CD4-positive, alpha-beta T cell (primary cell): ENCODE results near the gene C12orf56. TPM values are rescaled to one million over a fixed set of nuclear protein-coding genes. Genes with fewer than 3 reads are reported as not detected.

ENCODE experiments used
- ATAC-seq: fragments of 200-7000 bp; cut with Tn5 transposase; one replicate; pipeline ENCODE4 v1.10.0; 2022; ENCODE audit warnings: mild to moderate bottlenecking; ENCODE audit not compliant: poor library complexity
- CTCF ChIA-PET: fragments of 350-600 bp; sonication (Branson Sonifier 250); formaldehyde crosslinking; loops from one replicate; lab custom pipeline; 2021; ENCODE audit warnings: antibody characterized with exemption, inconsistent platforms; lab: Charles Lee
- POLR2A ChIA-PET: fragments of 350-600 bp; sonication (Branson Sonifier 250); formaldehyde crosslinking; loops from one replicate; lab custom pipeline; 2021; ENCODE audit warnings: antibody characterized with exemption, inconsistent platforms; lab: Charles Lee
- DNase-seq, 14 experiments: peaks; one replicate each; pipeline ENCODE4 v3.0.0-alpha.2; 2013 to 2020; ENCODE audit warnings: mixed read lengths in 2 of 14
- H3K27ac ChIP-seq, 2 donors: one replicate each; pipeline versions ENCODE4 v1.5.1 to v1.7.0; 2013; ENCODE audit warnings: low read length in 2 of 2, low read depth in 1 of 2, mild to moderate bottlenecking in 1 of 2
- H3K27me3 ChIP-seq, 2 experiments: 1 replicate in 1 of 2; 2 replicates in 1 of 2; pipeline versions ENCODE4 v1.6.1 to v1.7.0; 2013; ENCODE audit warnings: low read length in 2 of 2, control low read depth in 1 of 2, mild to moderate bottlenecking in 1 of 2, moderate library complexity in 1 of 2; ENCODE audit not compliant: insufficient read depth in 2 of 2, control insufficient read depth in 1 of 2
- H3K36me3 ChIP-seq: one replicate; pipeline ENCODE4 v1.6.1; 2013; ENCODE audit warnings: low read length, control low read depth; ENCODE audit not compliant: insufficient read depth
- H3K4me1 ChIP-seq: one replicate; pipeline ENCODE4 v1.6.1; 2013; ENCODE audit warnings: low read length, control low read depth; ENCODE audit not compliant: insufficient read depth
- H3K4me3 ChIP-seq: one replicate; pipeline ENCODE4 v1.5.1; 2013; ENCODE audit warnings: mild to moderate bottlenecking, low read length, moderate library complexity
- H3K9me3 ChIP-seq, 2 experiments: 1 replicate in 1 of 2; 2 replicates in 1 of 2; pipeline versions ENCODE4 v1.6.1 to v1.7.0; 2013; ENCODE audit warnings: low read length in 2 of 2, mild to moderate bottlenecking in 2 of 2, control low read depth in 1 of 2, moderate library complexity in 1 of 2; ENCODE audit not compliant: control insufficient read depth in 1 of 2, insufficient read depth in 1 of 2
- H3K27ac Mint-ChIP-seq: one replicate; pipeline ENCODE4 v1.8.0; 2020; ENCODE audit warnings: mixed read lengths
- H3K27me3 Mint-ChIP-seq: one replicate; pipeline ENCODE4 v1.8.0; 2021; ENCODE audit warnings: mixed read lengths
- H3K36me3 Mint-ChIP-seq: one replicate; pipeline ENCODE4 v1.8.0; 2021; ENCODE audit warnings: low read depth, mixed read lengths
- H3K4me1 Mint-ChIP-seq: one replicate; pipeline ENCODE4 v1.8.0; 2021; ENCODE audit warnings: low read depth, mixed read lengths
- H3K4me3 Mint-ChIP-seq: one replicate; pipeline ENCODE4 v1.8.0; 2020; ENCODE audit warnings: mild to moderate bottlenecking, mixed read lengths
- H3K9me3 Mint-ChIP-seq: one replicate; pipeline ENCODE4 v1.8.0; 2020; ENCODE audit warnings: mixed read lengths
- intact Hi-C, 2 experiments: fragments of 100-400 bp; cut with DNase I in 1 of 2; cut with micrococcal nuclease in 1 of 2; formaldehyde crosslinking; loops; one replicate each; pipeline versions ENCODE4 v1.15.1 to v1.9.0; 2023 to 2025; cut with DNase I, micrococcal nuclease
- total RNA-seq, 174 experiments: library from RNA in 2 of 174; stranded (reverse) in 2 of 174; gene quantifications; one replicate each; pipeline ENCODE4 v1.2.3 and lab custom pipeline; 2021 to 2026
- TF ChIP-seq, protein P1 (sequence below): fragments of 200-600 bp; IDR thresholded peaks from one replicate; pipeline ENCODE4 v1.8.0; 2022; ENCODE audit warnings: antibody characterized with exemption, mild to moderate bottlenecking

The C12orf56 gene
- total RNA-seq, 2 experiments from 2014 or later, result 0.08 to 0.17 TPM

DNA sequence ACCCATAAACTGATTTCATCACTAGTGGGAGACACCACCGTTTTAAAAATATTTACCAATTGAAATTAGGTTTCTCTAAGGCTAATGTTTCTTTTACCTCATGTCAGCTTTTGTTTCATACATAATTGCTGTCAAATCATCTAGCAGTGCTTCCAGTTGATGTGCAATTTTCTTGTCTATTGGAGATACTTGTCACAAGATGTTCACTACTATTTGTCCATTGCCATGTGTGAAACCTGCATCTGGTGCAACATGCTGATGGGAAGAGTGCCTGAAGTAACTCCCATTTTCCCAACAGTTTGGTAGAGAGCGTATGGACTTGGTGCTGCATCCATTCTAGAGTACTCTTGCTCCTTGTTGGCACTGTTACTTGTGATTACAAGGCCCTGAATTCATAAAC is 23.3 kb upstream of the C12orf56 start:
- peaks cover 81% of the 10 kb centered on the region for H3K36me3 ChIP-seq
- H3K36me3 Mint-ChIP-seq, result peaks cover 81% of the 10 kb centered on the region
- no peak for DNase-seq
- no peak for ATAC-seq
- no peaks in the 10 kb centered on the region for H3K4me1 ChIP-seq
- no peak overlapping the region for H3K4me3 Mint-ChIP-seq
- H3K27ac Mint-ChIP-seq, result no peak overlapping the region
- TF ChIP-seq, protein P1, sequence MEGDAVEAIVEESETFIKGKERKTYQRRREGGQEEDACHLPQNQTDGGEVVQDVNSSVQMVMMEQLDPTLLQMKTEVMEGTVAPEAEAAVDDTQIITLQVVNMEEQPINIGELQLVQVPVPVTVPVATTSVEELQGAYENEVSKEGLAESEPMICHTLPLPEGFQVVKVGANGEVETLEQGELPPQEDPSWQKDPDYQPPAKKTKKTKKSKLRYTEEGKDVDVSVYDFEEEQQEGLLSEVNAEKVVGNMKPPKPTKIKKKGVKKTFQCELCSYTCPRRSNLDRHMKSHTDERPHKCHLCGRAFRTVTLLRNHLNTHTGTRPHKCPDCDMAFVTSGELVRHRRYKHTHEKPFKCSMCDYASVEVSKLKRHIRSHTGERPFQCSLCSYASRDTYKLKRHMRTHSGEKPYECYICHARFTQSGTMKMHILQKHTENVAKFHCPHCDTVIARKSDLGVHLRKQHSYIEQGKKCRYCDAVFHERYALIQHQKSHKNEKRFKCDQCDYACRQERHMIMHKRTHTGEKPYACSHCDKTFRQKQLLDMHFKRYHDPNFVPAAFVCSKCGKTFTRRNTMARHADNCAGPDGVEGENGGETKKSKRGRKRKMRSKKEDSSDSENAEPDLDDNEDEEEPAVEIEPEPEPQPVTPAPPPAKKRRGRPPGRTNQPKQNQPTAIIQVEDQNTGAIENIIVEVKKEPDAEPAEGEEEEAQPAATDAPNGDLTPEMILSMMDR, result no peak
- no peaks in the 10 kb centered on the region for H3K9me3 ChIP-seq
- H3K9me3 Mint-ChIP-seq, result no peaks in the 10 kb centered on the region
- H3K4me3 ChIP-seq, result no peak overlapping the region
- no peaks in the 10 kb centered on the region for H3K27me3 ChIP-seq
- ChIA-PET CTCF (interaction anchor here (0.5 kb wide), 1 partner anchor 100 kb away, joined by 4 read pairs; no protein-coding TSS in a partner anchor), POLR2A (no interaction called here)
- no peaks in the 10 kb centered on the region for H3K27me3 Mint-ChIP-seq
- intact Hi-C loops, result no loop called here
- H3K4me1 Mint-ChIP-seq, result no peaks in the 10 kb centered on the region
- no peak overlapping the region for H3K27ac ChIP-seq

DNA sequence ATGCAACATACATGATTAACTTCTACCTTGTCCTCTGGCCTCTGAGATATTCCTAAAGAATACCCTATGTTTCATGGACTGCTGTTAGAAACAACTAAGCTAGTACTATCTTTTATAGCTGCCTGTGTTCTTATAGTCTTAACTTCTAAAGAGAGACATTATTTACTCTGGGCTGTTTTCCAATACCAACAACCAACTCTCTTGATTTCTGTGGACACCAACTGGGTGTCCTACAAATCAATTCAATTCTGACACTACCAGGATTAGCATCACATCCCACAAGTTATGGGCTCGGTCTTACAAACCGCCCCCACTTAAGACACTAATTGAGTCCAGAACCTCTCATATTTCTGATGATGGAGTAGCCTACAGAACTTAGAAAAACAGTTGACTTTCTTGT is 21.9 kb upstream of the C12orf56 start:
- DNase-seq (no peak), ATAC-seq (no peak)
- H3K27ac ChIP-seq, result no peak overlapping the region
- no peaks in the 10 kb centered on the region for H3K27me3 Mint-ChIP-seq
- H3K27me3 ChIP-seq, result no peaks in the 10 kb centered on the region
- no peak overlapping the region for H3K4me3 Mint-ChIP-seq
- intact Hi-C loops, result no loop called here
- H3K4me3 ChIP-seq, result no peak overlapping the region
- no peaks in the 10 kb centered on the region for H3K4me1 ChIP-seq
- no peaks in the 10 kb centered on the region for H3K9me3 ChIP-seq
- H3K4me1 Mint-ChIP-seq, result peaks cover 3% of the 10 kb centered on the region
- POLR2A ChIA-PET, result no interaction called here
- peaks cover 67% of the 10 kb centered on the region for H3K36me3 Mint-ChIP-seq
- TF ChIP-seq, protein P1, result no peak
- peaks cover 67% of the 10 kb centered on the region for H3K36me3 ChIP-seq
- CTCF ChIA-PET, result no interaction called here
- no peaks in the 10 kb centered on the region for H3K9me3 Mint-ChIP-seq
- no peak overlapping the region for H3K27ac Mint-ChIP-seq

DNA sequence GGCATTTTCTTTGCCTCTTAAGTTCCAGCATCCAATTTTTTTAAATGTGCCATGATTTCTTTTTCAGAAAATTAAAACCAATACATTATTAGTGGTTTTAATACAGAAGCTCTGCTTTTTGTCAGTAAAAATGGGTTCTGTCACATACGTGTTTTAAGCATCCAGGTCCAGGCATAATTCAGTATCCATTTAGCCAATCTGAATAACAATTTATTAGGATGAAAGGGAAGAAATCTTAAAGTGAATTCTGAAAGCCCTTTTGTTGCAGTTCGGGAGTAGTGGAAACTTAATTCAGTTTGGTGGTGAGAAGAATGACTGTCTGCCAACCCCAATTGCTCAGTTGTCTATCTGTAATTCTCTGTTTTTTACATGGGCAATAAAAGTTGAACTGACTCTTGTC is 20.9 kb upstream of the C12orf56 start:
- Histone ChIP-seq H3K4me3 (no peak overlapping the region), H3K27ac (no peak overlapping the region), H3K4me1 (no peaks in the 10 kb centered on the region), H3K36me3 (peaks cover 57% of the 10 kb centered on the region), H3K9me3 (no peaks in the 10 kb centered on the region), H3K27me3 (no peaks in the 10 kb centered on the region)
- no peaks in the 10 kb centered on the region for H3K9me3 Mint-ChIP-seq
- DNase-seq (no peak), ATAC-seq (no peak)
- H3K27ac Mint-ChIP-seq, result no peak overlapping the region
- TF ChIP-seq, protein P1, result no peak
- no peak overlapping the region for H3K4me3 Mint-ChIP-seq
- H3K36me3 Mint-ChIP-seq, result peaks cover 60% of the 10 kb centered on the region
- peaks cover 11% of the 10 kb centered on the region for H3K4me1 Mint-ChIP-seq
- CTCF ChIA-PET, result interaction anchor here (1.2 kb wide), 1 partner anchor 16 kb away, joined by 3 read pairs; no protein-coding TSS in a partner anchor
- no peaks in the 10 kb centered on the region for H3K27me3 Mint-ChIP-seq
- intact Hi-C loops, result no loop called here
- POLR2A ChIA-PET, result no interaction called here
